HG03045 (cell line): Measurements from ENCODE around the gene LIPC.

Experiments
- ATAC-seq: cut with Tn5 transposase; IDR thresholded peaks from one replicate; pipeline ENCODE4 v1.9.1; 2021; ENCODE audit warnings: mild to moderate bottlenecking, moderate library complexity; ENCODE audit not compliant: unreplicated experiment

The LIPC gene

GRCh38 chr15:58472221-58472620 is 40.4 kb downstream of the LIPC start:
- ATAC-seq: no peak

GRCh38 chr15:58472821-58473581 is 41.2 kb downstream of the LIPC start:
- no peak for ATAC-seq

GRCh38 chr15:58473724-58474123 is 41.9 kb downstream of the LIPC start:
- no peak for ATAC-seq

DNA sequence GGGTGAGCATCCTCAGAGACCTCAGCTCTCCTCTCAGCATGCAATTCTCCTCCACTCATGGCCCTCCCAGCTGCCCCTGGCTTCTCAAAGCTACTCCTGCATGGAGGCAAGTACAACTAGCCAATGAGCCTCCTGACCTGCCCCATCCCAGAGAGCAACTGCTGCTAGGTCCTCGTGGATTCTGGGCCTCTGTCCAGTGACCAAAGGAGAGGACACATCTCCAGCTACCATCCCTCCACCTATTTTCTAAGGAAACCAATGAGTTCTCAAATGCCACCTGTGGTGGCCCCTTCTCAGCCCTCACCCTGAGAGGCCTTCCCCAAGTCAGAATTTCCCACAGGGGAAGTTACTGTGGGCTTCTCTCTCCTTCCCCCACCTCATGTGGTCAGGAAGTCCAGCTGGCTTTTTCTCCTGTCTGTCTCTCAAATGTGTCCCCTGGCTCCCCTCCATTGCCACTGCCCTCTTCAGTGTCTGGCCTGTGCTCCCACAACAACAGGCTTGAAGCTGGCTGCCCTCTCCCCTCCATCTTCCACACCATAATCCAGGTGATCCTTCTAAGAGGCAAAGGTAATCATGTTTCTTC is 43.0 kb downstream of the LIPC start:
- no peak for ATAC-seq

GRCh38 chr15:58475573-58476524 is 44.1 kb downstream of the LIPC start:
- ATAC-seq: no peak

- ATAC-seq: no peak
Observed at GRCh38 chr15:58476525-58477162, 44.9 kb downstream of the LIPC start.

GRCh38 chr15:58477170-58477569 is 45.4 kb downstream of the LIPC start:
- ATAC-seq: no peak

DNA sequence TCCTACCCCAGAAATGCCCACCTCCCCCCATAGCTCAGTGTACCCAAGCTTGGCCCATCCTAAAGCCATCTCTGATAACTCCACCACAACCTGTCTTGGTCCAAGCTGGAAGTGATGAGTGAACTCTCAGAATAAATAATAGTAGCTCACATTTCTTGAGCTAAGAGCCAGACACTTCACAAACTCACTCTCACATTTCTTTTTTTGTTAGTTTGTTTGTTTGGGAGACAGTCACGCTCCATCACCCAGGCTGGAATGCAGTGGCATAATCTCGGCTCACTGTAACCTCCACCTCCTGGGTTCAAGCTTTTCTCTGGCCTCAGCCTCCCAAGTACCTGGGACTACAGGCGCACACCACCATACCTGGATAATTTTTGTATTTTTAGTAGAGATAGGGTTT is 46.2 kb downstream of the LIPC start:
- ATAC-seq: no peak

DNA sequence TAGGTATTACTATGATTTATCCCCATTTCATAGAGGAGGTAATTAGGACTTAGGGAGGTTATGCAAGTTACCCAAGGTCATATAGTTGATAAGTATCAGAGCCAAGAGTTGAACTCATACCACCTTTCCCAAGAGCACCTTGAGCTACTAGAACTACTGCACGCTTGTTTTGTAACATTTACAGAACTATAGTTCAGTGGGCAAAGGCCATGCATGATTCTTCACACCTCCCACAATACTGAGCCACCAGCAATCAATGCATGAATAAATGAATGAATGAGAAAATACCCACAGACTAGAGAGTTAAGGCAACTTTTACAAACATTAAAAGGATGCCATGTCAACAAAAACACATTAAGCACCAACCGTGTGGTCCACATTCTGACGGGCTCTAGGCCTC is 46.8 kb downstream of the LIPC start:
- ATAC-seq: no peak

GRCh38 chr15:58479941-58480340 is 48.1 kb downstream of the LIPC start:
- ATAC-seq: no peak

DNA sequence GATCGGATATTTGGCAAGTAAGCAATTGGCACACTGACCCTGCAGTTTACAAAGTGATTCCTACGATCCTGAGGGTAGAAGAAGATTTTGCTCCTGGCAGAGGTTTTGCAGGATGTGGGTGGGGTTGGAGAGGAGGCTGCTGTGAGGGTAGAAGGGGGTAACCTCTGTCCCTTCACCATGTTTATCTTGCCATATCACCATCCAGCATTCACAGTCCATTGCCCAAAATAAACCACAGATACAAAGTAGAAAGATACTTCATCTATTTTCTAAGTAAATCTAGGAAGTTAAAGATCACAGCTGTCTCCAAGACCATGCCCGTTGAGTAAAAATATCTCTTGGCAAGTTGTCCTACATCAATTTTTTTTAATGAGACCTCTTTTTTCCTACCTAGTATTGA is 51.6 kb downstream of the LIPC start:
- ATAC-seq: no peak

- no peak for ATAC-seq
Observed at GRCh38 chr15:58484791-58485600, 53.2 kb downstream of the LIPC start.

- ATAC-seq: no peak
Observed at GRCh38 chr15:58486062-58486461, 54.3 kb downstream of the LIPC start.

DNA sequence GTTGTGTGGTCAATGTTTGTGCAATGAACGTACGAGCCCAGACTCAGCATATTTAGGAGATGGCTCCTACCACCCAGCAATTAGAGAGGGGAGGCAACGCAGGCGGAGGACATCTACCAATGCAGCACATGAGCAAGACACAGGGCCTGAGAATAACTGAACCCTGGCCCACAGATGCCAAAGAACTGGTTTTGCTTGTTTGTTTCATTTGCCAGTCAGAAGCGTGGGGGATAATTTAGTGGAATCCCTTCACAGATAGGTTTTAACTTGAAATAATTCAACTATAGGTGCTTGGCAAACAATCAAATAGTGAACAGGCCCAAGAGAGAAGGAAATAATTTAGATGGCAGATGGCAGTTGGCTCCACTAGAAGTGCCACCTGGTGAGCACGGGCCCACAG is 54.8 kb downstream of the LIPC start:
- ATAC-seq: no peak

- ATAC-seq: no peak
Observed at GRCh38 chr15:58487041-58487723, 55.4 kb downstream of the LIPC start.

GRCh38 chr15:58487724-58488120 is 55.9 kb downstream of the LIPC start:
- ATAC-seq: no peak

DNA sequence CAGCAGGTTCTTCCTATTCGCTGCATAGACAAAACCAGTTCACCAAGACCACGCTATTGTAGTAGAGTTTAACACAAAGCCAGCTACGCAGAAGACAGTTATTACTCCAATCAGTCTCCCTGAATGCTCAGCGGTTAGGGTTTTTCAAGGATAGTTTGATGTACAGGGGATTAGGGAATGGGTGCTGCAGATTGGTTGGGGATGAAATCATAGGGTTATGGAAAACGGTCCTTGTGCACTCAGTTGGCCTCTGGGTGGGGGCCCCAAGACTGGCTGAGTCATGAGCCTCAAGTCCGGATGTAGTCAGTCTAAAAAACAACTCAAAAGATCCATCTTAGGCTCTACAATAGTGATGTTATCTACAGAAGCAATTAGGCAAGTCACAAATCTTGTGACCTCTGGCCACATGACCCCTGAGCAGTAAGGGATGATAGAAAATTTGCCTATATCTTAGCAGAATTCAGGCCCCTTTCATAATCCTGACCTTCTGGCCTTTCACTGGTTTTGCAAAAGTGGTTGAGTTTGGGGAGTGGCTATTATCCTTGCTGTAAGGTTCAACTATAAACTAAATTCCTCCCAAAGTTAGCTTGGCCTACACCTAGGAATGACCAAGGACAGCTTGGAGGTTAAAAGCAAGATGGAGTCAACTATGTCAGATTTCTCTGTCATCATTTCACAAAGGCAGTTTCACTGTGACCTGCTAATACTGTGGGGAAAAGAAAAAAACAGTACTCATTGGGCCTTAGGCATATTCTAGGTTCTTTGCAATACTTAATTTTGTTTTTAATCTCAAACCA is 57.7 kb downstream of the LIPC start:
- no peak for ATAC-seq

- ATAC-seq: no peak
Observed at GRCh38 chr15:58490086-58490887, 58.5 kb downstream of the LIPC start.
